GM18505 (cell line): ENCODE measurements around the gene NAA10.

Experiments used
- ATAC-seq: cut with Tn5 transposase; IDR thresholded peaks from one replicate; pipeline ENCODE4 v1.9.1; 2021; ENCODE audit not compliant: unreplicated experiment
- POLR2A ChIP-seq: IDR thresholded peaks from 4 replicates; pipeline ENCODE4 v1.6.1; 2011; ENCODE audit warnings: borderline replicate concordance; ENCODE audit not compliant: insufficient read depth, insufficient read length; ENCODE audit errors: extremely low read depth

Gene NAA10

DNA sequence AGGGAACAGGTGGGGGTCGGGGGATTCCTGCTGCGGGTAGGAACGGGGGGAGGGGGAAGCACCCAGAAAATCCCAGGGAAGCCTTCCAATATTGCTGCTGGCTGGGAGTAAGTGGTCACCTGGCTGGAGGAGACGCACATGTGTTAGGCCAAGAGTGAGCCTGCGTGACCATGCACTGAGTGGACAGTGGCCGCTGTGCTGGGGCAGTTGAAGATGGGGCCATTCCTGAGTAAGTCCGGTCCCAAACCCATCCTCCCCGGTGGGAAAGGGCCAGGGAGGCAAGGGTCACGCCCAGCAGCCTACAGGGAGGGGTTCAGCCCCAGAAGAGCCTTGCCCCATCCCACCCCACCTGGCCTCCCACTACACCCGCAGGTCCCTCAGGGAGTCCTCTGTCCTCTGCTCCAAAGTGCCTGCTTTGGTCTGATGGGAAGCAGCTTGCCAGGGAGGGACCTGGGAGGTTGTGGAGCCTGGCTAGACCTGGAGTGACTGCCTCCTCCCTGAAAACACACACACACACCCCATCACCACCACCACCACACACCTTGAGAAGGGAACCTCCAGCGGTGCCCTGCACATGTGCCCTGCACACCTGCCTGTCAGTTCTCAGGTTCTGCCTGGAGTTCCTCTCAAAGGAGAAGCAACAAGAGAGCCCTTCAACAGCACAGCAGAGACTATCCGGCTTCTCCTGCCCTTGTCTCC is 54.9 kb downstream of the NAA10 start:
- no peak for ATAC-seq

More for the DNA sequence above, 54.9 kb downstream of the NAA10 start:
- TF ChIP-seq POLR2A: no peak
